ENCODE results near the gene ATAT1. TPM values are rescaled to one million over a fixed set of nuclear protein-coding genes. Genes with fewer than 3 reads are reported as not detected.

Gene ATAT1
- total and polyA plus RNA-seq, 9 of the 15 experiments (the other 6 are each of a cell fraction or from before 2014, with no cell fraction given) = 0.65 to 5.8 (median 1.6) TPM

GRCh38 chr6:30617565-30618269 lies 9.0 kb upstream of the ATAT1 start, which contains the start of gene MRPS18B:
Gene MRPS18B, plus strand, starts transcription at chr6:30617840. Its CDS starts 26 bp downstream, at chr6:30617866.
- CTCF ChIA-PET (ENCODE audit: low intra/inter-chr PET ratio) = no interaction called here
- TF ChIP-seq, protein P1, sequence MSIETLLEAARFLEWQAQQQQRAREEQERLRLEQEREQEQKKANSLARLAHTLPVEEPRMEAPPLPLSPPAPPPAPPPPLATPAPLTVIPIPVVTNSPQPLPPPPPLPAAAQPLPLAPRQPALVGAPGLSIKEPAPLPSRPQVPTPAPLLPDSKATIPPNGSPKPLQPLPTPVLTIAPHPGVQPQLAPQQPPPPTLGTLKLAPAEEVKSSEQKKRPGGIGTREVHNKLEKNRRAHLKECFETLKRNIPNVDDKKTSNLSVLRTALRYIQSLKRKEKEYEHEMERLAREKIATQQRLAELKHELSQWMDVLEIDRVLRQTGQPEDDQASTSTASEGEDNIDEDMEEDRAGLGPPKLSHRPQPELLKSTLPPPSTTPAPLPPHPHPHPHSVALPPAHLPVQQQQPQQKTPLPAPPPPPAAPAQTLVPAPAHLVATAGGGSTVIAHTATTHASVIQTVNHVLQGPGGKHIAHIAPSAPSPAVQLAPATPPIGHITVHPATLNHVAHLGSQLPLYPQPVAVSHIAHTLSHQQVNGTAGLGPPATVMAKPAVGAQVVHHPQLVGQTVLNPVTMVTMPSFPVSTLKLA (conservative IDR thresholded peaks at IDR 0.05) = peak; percentile 98 to 99
- TF ChIP-seq SIRT6 (IDR thresholded peaks at IDR 0.05; ENCODE audit: low read depth, low read length) (no peak), U2AF2 (optimal IDR thresholded peaks at IDR 0.05; ENCODE audit: low read depth, low read length) (no peak), E2F3 (CRISPR knock-in tag; IDR thresholded peaks at IDR 0.05) (peak; percentile 86), NCOA4 (IDR thresholded peaks at IDR 0.05; ENCODE audit: partially characterized antibody) (no peak), THRA (IDR thresholded peaks at IDR 0.05) (no peak), ZC3H8 (IDR thresholded peaks at IDR 0.05) (no peak), SMAD1 (IDR thresholded peaks at IDR 0.05; ENCODE audit: low read depth, low read length, partially characterized antibody) (peak; percentile 92), FOXP4 (CRISPR knock-in tag; IDR thresholded peaks at IDR 0.05; ENCODE audit: borderline replicate concordance) (no peak), ZNF586 (CRISPR knock-in tag; conservative IDR thresholded peaks at IDR 0.05) (no peak), ZBTB1 (CRISPR knock-in tag; IDR thresholded peaks at IDR 0.05; ENCODE audit: borderline replicate concordance, low read depth) (no peak)
- TF ChIP-seq, protein P2, sequence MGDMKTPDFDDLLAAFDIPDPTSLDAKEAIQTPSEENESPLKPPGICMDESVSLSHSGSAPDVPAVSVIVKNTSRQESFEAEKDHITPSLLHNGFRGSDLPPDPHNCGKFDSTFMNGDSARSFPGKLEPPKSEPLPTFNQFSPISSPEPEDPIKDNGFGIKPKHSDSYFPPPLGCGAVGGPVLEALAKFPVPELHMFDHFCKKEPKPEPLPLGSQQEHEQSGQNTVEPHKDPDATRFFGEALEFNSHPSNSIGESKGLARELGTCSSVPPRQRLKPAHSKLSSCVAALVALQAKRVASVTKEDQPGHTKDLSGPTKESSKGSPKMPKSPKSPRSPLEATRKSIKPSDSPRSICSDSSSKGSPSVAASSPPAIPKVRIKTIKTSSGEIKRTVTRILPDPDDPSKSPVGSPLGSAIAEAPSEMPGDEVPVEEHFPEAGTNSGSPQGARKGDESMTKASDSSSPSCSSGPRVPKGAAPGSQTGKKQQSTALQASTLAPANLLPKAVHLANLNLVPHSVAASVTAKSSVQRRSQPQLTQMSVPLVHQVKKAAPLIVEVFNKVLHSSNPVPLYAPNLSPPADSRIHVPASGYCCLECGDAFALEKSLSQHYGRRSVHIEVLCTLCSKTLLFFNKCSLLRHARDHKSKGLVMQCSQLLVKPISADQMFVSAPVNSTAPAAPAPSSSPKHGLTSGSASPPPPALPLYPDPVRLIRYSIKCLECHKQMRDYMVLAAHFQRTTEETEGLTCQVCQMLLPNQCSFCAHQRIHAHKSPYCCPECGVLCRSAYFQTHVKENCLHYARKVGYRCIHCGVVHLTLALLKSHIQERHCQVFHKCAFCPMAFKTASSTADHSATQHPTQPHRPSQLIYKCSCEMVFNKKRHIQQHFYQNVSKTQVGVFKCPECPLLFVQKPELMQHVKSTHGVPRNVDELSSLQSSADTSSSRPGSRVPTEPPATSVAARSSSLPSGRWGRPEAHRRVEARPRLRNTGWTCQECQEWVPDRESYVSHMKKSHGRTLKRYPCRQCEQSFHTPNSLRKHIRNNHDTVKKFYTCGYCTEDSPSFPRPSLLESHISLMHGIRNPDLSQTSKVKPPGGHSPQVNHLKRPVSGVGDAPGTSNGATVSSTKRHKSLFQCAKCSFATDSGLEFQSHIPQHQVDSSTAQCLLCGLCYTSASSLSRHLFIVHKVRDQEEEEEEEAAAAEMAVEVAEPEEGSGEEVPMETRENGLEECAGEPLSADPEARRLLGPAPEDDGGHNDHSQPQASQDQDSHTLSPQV (IDR thresholded peaks at IDR 0.05) = peak; percentile 90

More at GRCh38 chr6:30617565-30618269, 9.0 kb upstream of the ATAT1 start, which contains the start of gene MRPS18B:
- H3K9ac ChIP-seq (ENCODE audit: insufficient read depth in 1 of 2, low read depth in 2 of 2, low read length in 2 of 2) = peak within 1 kb of the TSS; percentile 92 to 99
- no peaks in the 10 kb centered on the region for H3K27me3 ChIP-seq (ENCODE audit: control insufficient read depth in 2 of 2, insufficient read depth in 2 of 2, low read length in 2 of 2)
- DNase-seq (ENCODE audit: extremely low read depth in 1 of 4, low spot score in 3 of 4) (peak; percentile 90 to 99 (median 94)), FAIRE-seq (no peak), ATAC-seq (peak; percentile 72)
- H3K9me1 ChIP-seq (ENCODE audit: control insufficient read depth, insufficient read depth, low read length) = no peaks in the 10 kb centered on the region
- peaks cover 4 to 22% of the 10 kb centered on the region in 2 experiments; a peak in 4 of 5 replicates for H3K4me1 ChIP-seq (replicated peaks in 1 of 2; ENCODE audit: control insufficient read depth in 2 of 2, insufficient read depth in 2 of 2, low read length in 2 of 2)
- BruUV-seq (replicated peaks) = TSS peak; percentile 80
- H2AFZ ChIP-seq (ENCODE audit: low read depth, low read length) = peak within 1 kb of the TSS; percentile 97
- H3K4me2 ChIP-seq (ENCODE audit: insufficient read depth, low read length) = peak within 1 kb of the TSS; percentile 99
- POLR2A ChIA-PET = interaction anchor here (0.6 to 1.8 kb wide), 23 partner anchors 8 to 1531 kb away, joined by 3 to 8 read pairs (median 4); partner anchors contain the start of genes ATAT1, C6orf136 and NRM
- H3K9me3 ChIP-seq (replicated peaks; ENCODE audit: control insufficient read depth, insufficient read depth, low read depth, low read length) = no peaks in the 10 kb centered on the region
- peak within 1 kb of the TSS; percentile 68 for H3K4me3 ChIP-seq
- peaks cover 69% of the 10 kb centered on the region for H3K79me2 ChIP-seq (ENCODE audit: control insufficient read depth, insufficient read depth, low read length)
- intact Hi-C loops (cut with micrococcal nuclease) = loop anchor here (1.0 to 5.0 kb wide), 3 partner anchors 29 to 210 kb away; partner anchors contain the start of genes C6orf136 and MDC1
- H3K27ac ChIP-seq (ENCODE audit: extremely low read depth, low read depth, low read length) = peak within 1 kb of the TSS; percentile 99
- under 1% methylated on average over 34 of the region's 34 CpGs for WGBS (ENCODE audit: insufficient coverage, low coverage, missing lambda C conversion rate)
- in situ Hi-C loops (cut with MboI) = no loop called here
- peaks cover 72% of the 10 kb centered on the region for H3K36me3 ChIP-seq (ENCODE audit: control insufficient read depth, insufficient read depth, low read length)
- peaks cover 8% of the 10 kb centered on the region; the same call in 1 of the 2 replicates for H4K20me1 ChIP-seq (replicated peaks; ENCODE audit: control insufficient read depth, insufficient read depth, low read length)

All from K562 (cell line).